ENCODE data around the gene SPG11. TPM values are rescaled to one million over a fixed set of nuclear protein-coding genes. Genes with fewer than 3 reads are reported as not detected.

Gene SPG11
- total and polyA plus RNA-seq, 10 of the 15 experiments (the other 5 are each of a cell fraction or from before 2014, with no cell fraction given), result 22.1 to 85.1 (median 47.2) TPM

- SMC1A ChIA-PET (ENCODE audit: uncharacterized antibody, unreplicated experiment), result interaction anchor here (0.6 to 19.0 kb wide), 13 partner anchors 9 to 279 kb away, joined by 3 to 637 read pairs (median 7); partner anchors contain the start of genes SPG11 and TRIM69
- H3K27me3 ChIP-seq (replicated peaks in 1 of 2; ENCODE audit: control insufficient read depth in 2 of 2, insufficient read depth in 2 of 2, low read length in 1 of 2), result no peaks in the 10 kb centered on the region
- peak overlapping the region; percentile 27; the same call in 1 of the 2 replicates for H2AFZ ChIP-seq (ENCODE audit: control insufficient read depth, low read depth, low read length)
- H3K4me3 ChIP-seq, result peak overlapping the region; percentile 77
- in situ Hi-C loops (cut with MboI), result loop anchor here (5.0 kb wide), 1 partner anchor 43 kb away; no protein-coding TSS in a partner anchor
- RAD21 ChIA-PET (ENCODE audit: unreplicated experiment), result interaction anchor here (0.5 to 18.4 kb wide), 13 partner anchors 8 to 662 kb away, joined by 3 to 653 read pairs (median 4); partner anchors contain the start of genes GOLM2, SPG11 and TRIM69
- H3K27ac ChIP-seq (ENCODE audit: control insufficient read depth, insufficient read depth), result peak overlapping the region; percentile 99
- H3K4me2 ChIP-seq (ENCODE audit: control insufficient read depth, insufficient read depth), result peak overlapping the region; percentile 67
- peak; percentile 69 for DNase-seq (ENCODE audit: low read depth, low spot score)
- H3K9ac ChIP-seq (ENCODE audit: control insufficient read depth, insufficient read depth, low read length), result peak overlapping the region; percentile 100
- ATAC-seq, result peak; percentile 47
- peaks cover 4 to 20% of the 10 kb centered on the region in 2 experiments for H3K36me3 ChIP-seq (ENCODE audit: control insufficient read depth in 2 of 2, insufficient read depth in 2 of 2, low read length in 1 of 2)
- TSS peak; percentile 84 for BruUV-seq (replicated peaks)
- H3K79me2 ChIP-seq (ENCODE audit: control insufficient read depth, insufficient read depth, low read length), result peaks cover 68% of the 10 kb centered on the region
- CTCF ChIA-PET, result interaction anchor here (0.9 to 14.3 kb wide), 14 partner anchors 11 to 164 kb away, joined by 3 to 278 read pairs (median 5); partner anchors contain the start of genes SPG11 and TRIM69
- WGBS (ENCODE audit: insufficient coverage, insufficient replicate concordance, low lambda C conversion rate, missing lambda C conversion rate), result 0% methylated on average over 11 of the region's 11 CpGs
- no peaks in the 10 kb centered on the region for H3K9me3 ChIP-seq (replicated peaks; ENCODE audit: control insufficient read depth, insufficient read depth, low read length)
- peak; percentile 93 for FAIRE-seq
- intact Hi-C loops (cut with micrococcal nuclease; ENCODE audit: unreplicated experiment), result loop anchor here (1.0 kb wide), 2 partner anchors 16 to 47 kb away; partner anchors contain the start of gene SPG11
- H4K20me1 ChIP-seq (ENCODE audit: control insufficient read depth, insufficient read depth), result peaks cover 17% of the 10 kb centered on the region
- peaks cover 6% of the 10 kb centered on the region for H3K4me1 ChIP-seq (ENCODE audit: control insufficient read depth, insufficient read depth, low read length)
- POLR2A ChIA-PET, result interaction anchor here (0.6 to 24.8 kb wide), 10 partner anchors 11 to 933 kb away, joined by 3 to 718 read pairs (median 6); partner anchors contain the start of genes EIF3J, SPG11 and TRIM69
- TF ChIP-seq PAX8 (IDR thresholded peaks at IDR 0.05), result peak; percentile 87; the same call in 1 of the 2 replicates
- TF ChIP-seq ZNF384 (IDR thresholded peaks at IDR 0.05; ENCODE audit: borderline replicate concordance, low read depth, low read length), result peak; percentile 64; the same call in 1 of the 2 replicates
- TF ChIP-seq SMC3 (IDR thresholded peaks at IDR 0.05; ENCODE audit: borderline replicate concordance, low read length), result peak; percentile 30; the same call in 1 of the 2 replicates
- TF ChIP-seq MTA3 (IDR thresholded peaks at IDR 0.05; ENCODE audit: borderline replicate concordance, low read length), result peak; percentile 85
- peak; percentile 76; the same call in 1 of the 2 replicates for TF ChIP-seq BACH1 (IDR thresholded peaks at IDR 0.05; ENCODE audit: borderline replicate concordance)
- peak; percentile 57; the same call in 2 of the 3 replicates for TF ChIP-seq POU2F2 (IDR thresholded peaks at IDR 0.05; ENCODE audit: borderline replicate concordance, low read depth, low read length)
- TF ChIP-seq EED (IDR thresholded peaks at IDR 0.05; ENCODE audit: low read depth), result peak; percentile 68
- TF ChIP-seq CTCF (IDR thresholded peaks at IDR 0.05 in 2 of 3, conservative IDR thresholded peaks at IDR 0.05 in 1 of 3; ENCODE audit: control insufficient read depth in 2 of 3, extremely low read depth in 1 of 3, insufficient read depth in 1 of 3, low read depth in 3 of 3, low read length in 3 of 3), result peak; percentile 48 to 62 (median 54)
- 0 out of 2 replicates have a peak, but pooled peaks have one; percentile 40 for TF ChIP-seq ZBTB4 (CRISPR knock-in tag; IDR thresholded peaks at IDR 0.05)
- peak; percentile 52; the same call in 1 of the 2 replicates for TF ChIP-seq NFIC (IDR thresholded peaks at IDR 0.05; ENCODE audit: low read depth, low read length)
- no peak for TF ChIP-seq FOXK2 (IDR thresholded peaks at IDR 0.05)
- TF ChIP-seq SMARCA5 (IDR thresholded peaks at IDR 0.05), result peak; percentile 60
- 0 out of 4 replicates have a peak, but pooled peaks of 1 of the 2 experiments have one; percentile 3 for TF ChIP-seq BHLHE40 (IDR thresholded peaks at IDR 0.05; ENCODE audit: borderline replicate concordance in 1 of 2, low read depth in 2 of 2, low read length in 1 of 2)
- TF ChIP-seq FOXM1 (IDR thresholded peaks at IDR 0.05; ENCODE audit: low read depth, low read length), result peak; percentile 44; the same call in 1 of the 2 replicates
- TF ChIP-seq TBL1XR1 (IDR thresholded peaks at IDR 0.05; ENCODE audit: low read depth, low read length), result 0 out of 2 replicates have a peak, but pooled peaks have one; percentile 18
- peak; percentile 12; the same call in 1 of the 2 replicates for TF ChIP-seq CREB1 (IDR thresholded peaks at IDR 0.05; ENCODE audit: low read depth)
- TF ChIP-seq RELA (IDR thresholded peaks at IDR 0.05; ENCODE audit: borderline replicate concordance, partially characterized antibody), result no peak
Measured at GRCh38 chr15:44710236-44711095, 47.0 kb upstream of the SPG11 start.
